ENCODE measurements around the gene ELF3.

DNA sequence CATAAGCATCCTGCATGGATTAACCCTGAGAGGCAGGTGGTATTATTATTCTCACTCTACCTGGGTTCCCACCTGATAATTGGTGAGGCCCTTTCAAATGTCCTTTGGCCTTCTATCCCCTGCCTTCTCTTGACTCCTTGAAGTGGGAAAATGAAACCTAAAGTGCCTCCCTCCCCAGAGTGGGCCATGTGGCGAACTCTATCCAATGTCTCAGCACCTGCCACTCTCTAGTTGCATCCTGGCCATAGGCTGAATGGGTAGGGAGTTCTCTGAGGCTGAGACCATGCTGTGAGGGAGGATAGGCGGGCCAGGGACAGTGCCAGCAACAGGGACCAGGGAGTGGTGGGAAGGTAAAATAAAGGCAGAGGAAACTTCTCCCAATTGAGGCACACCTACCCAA is 35.3 kb downstream of the ELF3 start:
- TF ChIP-seq CTCF (IDR thresholded peaks at IDR 0.05): no peak
- no peak for TF ChIP-seq POLR2A (IDR thresholded peaks at IDR 0.05)

Measured in uterus (tissue), 2 donors.